Suprapubic skin (tissue), 4 donors: ENCODE data around the gene MED25.

Experiments used
- CTCF ChIP-seq, 2 donors: fragments of 200-600 bp in 1 of 2; fragments of 450-650 bp in 1 of 2; sonication (generic) in 1 of 2; IDR thresholded peaks; one replicate each; pipeline ENCODE4 v1.5.1; 2016 to 2019; ENCODE audit warnings: antibody characterized with exemption in 2 of 2, mild to moderate bottlenecking in 1 of 2, moderate library complexity in 1 of 2
- POLR2A ChIP-seq, 2 donors: fragments of 450-650 bp; IDR thresholded peaks; one replicate each; pipeline ENCODE4 v1.6.1; 2017; ENCODE audit warnings: antibody characterized with exemption in 2 of 2, mild to moderate bottlenecking in 2 of 2, moderate library complexity in 2 of 2
- POLR2AphosphoS5 ChIP-seq, 3 donors: sonication (generic); formaldehyde crosslinking; IDR thresholded peaks; one replicate each; pipeline ENCODE4 v1.6.1; 2017; ENCODE audit warnings: antibody characterized with exemption in 3 of 3

DNA sequence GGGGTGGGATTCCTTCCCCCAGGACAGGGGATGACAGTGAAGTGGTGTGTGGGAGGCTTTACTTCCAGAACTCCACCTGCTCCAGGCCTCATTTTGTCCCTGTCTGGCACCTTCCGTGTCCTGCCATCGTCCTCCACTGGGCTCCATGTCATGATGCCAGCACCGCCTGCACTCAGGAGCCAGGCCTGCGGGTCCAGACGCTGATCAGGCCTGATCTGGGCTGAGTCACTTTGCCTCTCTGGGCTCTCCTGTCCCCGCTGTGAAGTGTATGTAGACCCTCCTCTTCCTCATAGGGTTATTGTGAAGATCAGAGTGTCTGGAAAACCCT lies 14.6 kb upstream of the MED25 start:
- TF ChIP-seq POLR2AphosphoS5 (IDR thresholded peaks at IDR 0.05), result no peak
- TF ChIP-seq POLR2A (IDR thresholded peaks at IDR 0.05), result no peak
- TF ChIP-seq CTCF (IDR thresholded peaks at IDR 0.05), result no peak
